Tibial artery (tissue), 4 donors: ENCODE measurements around the gene RAD51D.
"Not testable (repeated sequence)": the region's sequence is repeated elsewhere in the genome, so short reads cannot be mapped to it uniquely, and the experiment has no call there.

Experiments used
- DNase-seq, 2 donors: peaks; one replicate each; pipeline ENCODE4 v3.0.0-alpha.2; 2019
- H3K27ac ChIP-seq, 2 donors: fragments of 200-600 bp; sonication (generic) in 1 of 2; 1 replicate in 1 of 2; 2 replicates in 1 of 2; pipeline ENCODE4 v1.5.1; 2018 to 2019; ENCODE audit warnings: mild to moderate bottlenecking in 1 of 2
- H3K27me3 ChIP-seq, 2 donors: fragments of 200-600 bp; sonication (generic) in 1 of 2; one replicate each; pipeline versions ENCODE4 v1.5.1 to v1.6.0; 2016 to 2019
- H3K36me3 ChIP-seq, 3 donors: fragments of 200-600 bp; sonication (generic) in 2 of 3; one replicate each; pipeline ENCODE4 v1.5.1; 2016 to 2019; ENCODE audit warnings: mild to moderate bottlenecking in 2 of 3
- H3K4me1 ChIP-seq, 4 donors: fragments of 200-600 bp; sonication (generic) in 2 of 4; 1 replicate in 3 of 4; 2 replicates in 1 of 4; pipeline ENCODE4 v1.5.1; 2016 to 2019
- H3K4me3 ChIP-seq, 2 donors: fragments of 200-600 bp; sonication (generic) in 1 of 2; 1 replicate in 1 of 2; 2 replicates in 1 of 2; pipeline ENCODE4 v1.5.1; 2018 to 2019; ENCODE audit warnings: mild to moderate bottlenecking in 2 of 2
- H3K9me3 ChIP-seq, 3 donors: fragments of 200-600 bp; sonication (generic) in 1 of 3; one replicate each; pipeline ENCODE4 v1.5.1; 2016 to 2019
- CTCF ChIP-seq, 2 experiments: fragments of 200-600 bp in 1 of 2; fragments of 450-650 bp in 1 of 2; IDR thresholded peaks; one replicate each; pipeline ENCODE4 v1.5.1; 2017 to 2019; ENCODE audit warnings: antibody characterized with exemption in 2 of 2, mild to moderate bottlenecking in 1 of 2, moderate library complexity in 1 of 2
- intact Hi-C: fragments of 100-400 bp; cut with DNase I; formaldehyde crosslinking; loops from one replicate; pipeline ENCODE4 v1.15.0; 2023; ENCODE audit warnings: low total_unique reads

Gene RAD51D

GRCh38 chr17:35116845-35117244 lies 2.8 kb downstream of the RAD51D start:
- no peak overlapping the region for H3K27ac ChIP-seq
- H3K36me3 ChIP-seq, result peaks cover 0 to 4% (median 0%) of the 10 kb centered on the region in 3 donors
- H3K9me3 ChIP-seq, result no peaks in the 10 kb centered on the region
- H3K4me1 ChIP-seq, result peaks cover 3 to 20% (median 13%) of the 10 kb centered on the region in 4 donors
- H3K27me3 ChIP-seq, result no peaks in the 10 kb centered on the region
- TF ChIP-seq CTCF (IDR thresholded peaks at IDR 0.05), result no peak
- no peak overlapping the region for H3K4me3 ChIP-seq
- DNase-seq, result no peak
- intact Hi-C loops, result loop anchor here (10.0 kb wide), 1 partner anchor 132 kb away; the partner anchor contains the start of gene LIG3

GRCh38 chr17:35110791-35111190 lies 8.9 kb downstream of the RAD51D start:
- peaks cover 6 to 15% (median 9%) of the 10 kb centered on the region in 3 donors for H3K36me3 ChIP-seq
- H3K27me3 ChIP-seq, H3K4me1 ChIP-seq, H3K27ac ChIP-seq, H3K4me3 ChIP-seq, H3K9me3 ChIP-seq: not testable (repeated sequence)
- intact Hi-C loops, result loop anchor here (10.0 kb wide), 1 partner anchor 126 kb away; the partner anchor contains the start of gene LIG3
- peak in 1 of 2 donors; percentile 25 for DNase-seq

- Histone ChIP-seq H3K4me1 (no peaks in the 10 kb centered on the region), H3K4me3 (no peak overlapping the region), H3K9me3 (no peaks in the 10 kb centered on the region), H3K27ac (no peak overlapping the region), H3K27me3 (no peaks in the 10 kb centered on the region), H3K36me3 (peaks cover 15 to 64% (median 43%) of the 10 kb centered on the region in 3 donors)
- TF ChIP-seq CTCF (IDR thresholded peaks at IDR 0.05), result no peak
- DNase-seq, result no peak
- intact Hi-C loops, result no loop called here
Observed at GRCh38 chr17:35104844-35105450, 14.7 kb downstream of the RAD51D start.

- Histone ChIP-seq H3K27ac (no peak overlapping the region), H3K27me3 (no peaks in the 10 kb centered on the region), H3K4me3 (no peak overlapping the region), H3K4me1 (no peaks in the 10 kb centered on the region), H3K9me3 (no peaks in the 10 kb centered on the region), H3K36me3 (peaks cover 22 to 80% (median 57%) of the 10 kb centered on the region in 3 donors)
- intact Hi-C loops, result no loop called here
- TF ChIP-seq CTCF (IDR thresholded peaks at IDR 0.05), result no peak
- no peak for DNase-seq
Observed at GRCh38 chr17:35103271-35103670, 16.4 kb downstream of the RAD51D start.

- Histone ChIP-seq H3K4me1 (no peaks in the 10 kb centered on the region), H3K4me3 (no peak overlapping the region), H3K9me3 (no peaks in the 10 kb centered on the region), H3K27ac (no peak overlapping the region), H3K36me3 (peaks cover 22 to 85% (median 57%) of the 10 kb centered on the region in 3 donors), H3K27me3 (no peaks in the 10 kb centered on the region)
- DNase-seq, result no peak
- no peak for TF ChIP-seq CTCF (IDR thresholded peaks at IDR 0.05)
- intact Hi-C loops, result no loop called here
Observed at GRCh38 chr17:35101725-35102124, 17.9 kb downstream of the RAD51D start.

GRCh38 chr17:35101036-35101435 lies 18.6 kb downstream of the RAD51D start:
- Histone ChIP-seq H3K9me3 (no peaks in the 10 kb centered on the region), H3K27ac (no peak overlapping the region), H3K36me3 (peaks cover 15 to 78% (median 53%) of the 10 kb centered on the region in 3 donors), H3K27me3 (no peaks in the 10 kb centered on the region), H3K4me1 (no peaks in the 10 kb centered on the region), H3K4me3 (no peak overlapping the region)
- no peak for DNase-seq
- intact Hi-C loops, result no loop called here
- no peak for TF ChIP-seq CTCF (IDR thresholded peaks at IDR 0.05)
